ENCODE results near the gene MOB3B. TPM values are rescaled to one million over a fixed set of nuclear protein-coding genes. Genes with fewer than 3 reads are reported as not detected.

MOB3B gene
- total RNA-seq, 1 donor from 2014 or later, result 14.8 TPM

- DNase-seq (ENCODE audit: low spot score in 2 of 2, unreplicated experiment in 2 of 2), result no peak
- no peak overlapping the region for H3K27ac Mint-ChIP-seq
- H3K4me1 Mint-ChIP-seq, result peaks cover 7% of the 10 kb centered on the region
- no peaks in the 10 kb centered on the region for H3K9me3 Mint-ChIP-seq
- H3K27me3 Mint-ChIP-seq (ENCODE audit: low read depth), result no peaks in the 10 kb centered on the region
- no peak overlapping the region for H3K4me3 Mint-ChIP-seq
- TF ChIP-seq CTCF (IDR thresholded peaks at IDR 0.05; ENCODE audit: unreplicated experiment), result no peak
- H3K36me3 Mint-ChIP-seq, result no peaks in the 10 kb centered on the region
Measured at GRCh38 chr9:27518006-27518405, 11.6 kb downstream of the MOB3B start.

- H3K4me3 Mint-ChIP-seq, result no peak overlapping the region
- H3K27ac Mint-ChIP-seq, result no peak overlapping the region
- peaks cover 3% of the 10 kb centered on the region for H3K4me1 Mint-ChIP-seq
- no peaks in the 10 kb centered on the region for H3K9me3 Mint-ChIP-seq
- no peak for DNase-seq (ENCODE audit: low spot score in 2 of 2, unreplicated experiment in 2 of 2)
- no peaks in the 10 kb centered on the region for H3K27me3 Mint-ChIP-seq (ENCODE audit: low read depth)
- no peaks in the 10 kb centered on the region for H3K36me3 Mint-ChIP-seq
- no peak for TF ChIP-seq CTCF (IDR thresholded peaks at IDR 0.05; ENCODE audit: unreplicated experiment)
Measured at GRCh38 chr9:27514551-27514950, 15.1 kb downstream of the MOB3B start.

GRCh38 chr9:27511771-27512170 is 17.8 kb downstream of the MOB3B start:
- no peak for DNase-seq (ENCODE audit: low spot score in 2 of 2, unreplicated experiment in 2 of 2)
- peaks cover 14% of the 10 kb centered on the region for H3K36me3 Mint-ChIP-seq
- no peaks in the 10 kb centered on the region for H3K9me3 Mint-ChIP-seq
- no peak overlapping the region for H3K4me3 Mint-ChIP-seq
- TF ChIP-seq CTCF (IDR thresholded peaks at IDR 0.05; ENCODE audit: unreplicated experiment), result no peak
- H3K27me3 Mint-ChIP-seq (ENCODE audit: low read depth), result no peaks in the 10 kb centered on the region
- H3K4me1 Mint-ChIP-seq, result no peaks in the 10 kb centered on the region
- H3K27ac Mint-ChIP-seq, result no peak overlapping the region

GRCh38 chr9:27510780-27511179 is 18.8 kb downstream of the MOB3B start:
- Mint-ChIP-seq H3K36me3 (peaks cover 18% of the 10 kb centered on the region), H3K27me3 (ENCODE audit: low read depth) (no peaks in the 10 kb centered on the region), H3K27ac (no peak overlapping the region), H3K9me3 (peaks cover 5% of the 10 kb centered on the region), H3K4me1 (no peaks in the 10 kb centered on the region), H3K4me3 (no peak overlapping the region)
- DNase-seq (ENCODE audit: low spot score in 2 of 2, unreplicated experiment in 2 of 2), result no peak
- no peak for TF ChIP-seq CTCF (IDR thresholded peaks at IDR 0.05; ENCODE audit: unreplicated experiment)

GRCh38 chr9:27506981-27507380 is 22.6 kb downstream of the MOB3B start:
- TF ChIP-seq CTCF (IDR thresholded peaks at IDR 0.05; ENCODE audit: unreplicated experiment), result no peak
- Mint-ChIP-seq H3K36me3 (peaks cover 24% of the 10 kb centered on the region), H3K4me1 (peaks cover under 1% of the 10 kb centered on the region), H3K27ac (no peak overlapping the region), H3K27me3 (ENCODE audit: low read depth) (no peaks in the 10 kb centered on the region), H3K4me3 (no peak overlapping the region), H3K9me3 (peaks cover 12% of the 10 kb centered on the region)
- DNase-seq (ENCODE audit: low spot score in 2 of 2, unreplicated experiment in 2 of 2), result no peak

GRCh38 chr9:27505744-27506161 is 23.9 kb downstream of the MOB3B start:
- DNase-seq (ENCODE audit: low spot score in 2 of 2, unreplicated experiment in 2 of 2), result no peak
- no peak overlapping the region for H3K4me3 Mint-ChIP-seq
- H3K27ac Mint-ChIP-seq, result no peak overlapping the region
- peaks cover 30% of the 10 kb centered on the region for H3K36me3 Mint-ChIP-seq
- TF ChIP-seq CTCF (IDR thresholded peaks at IDR 0.05; ENCODE audit: unreplicated experiment), result no peak
- peaks cover 14% of the 10 kb centered on the region for H3K9me3 Mint-ChIP-seq
- peaks cover 3% of the 10 kb centered on the region for H3K4me1 Mint-ChIP-seq
- no peaks in the 10 kb centered on the region for H3K27me3 Mint-ChIP-seq (ENCODE audit: low read depth)

Data from mesothelial cell of epicardium (in vitro differentiated cells).